NCI-H2227 treated with DMSO at 0.1 percent for 48 hours (cell line): ENCODE measurements around the gene TBC1D21.

Experiments used
- DNase-seq: peaks from one replicate; lab custom pipeline; 2025; lab: John Stamatoyannopoulos, UW

Gene TBC1D21

GRCh38 chr15:73858062-73858461 lies 15.3 kb upstream of the TBC1D21 start:
- no peak for DNase-seq

GRCh38 chr15:73862276-73862675 lies 11.1 kb upstream of the TBC1D21 start:
- no peak for DNase-seq

- DNase-seq: no peak
Measured at GRCh38 chr15:73865379-73865778, 8.0 kb upstream of the TBC1D21 start.

- DNase-seq: no peak
Measured at GRCh38 chr15:73865904-73866303, 7.5 kb upstream of the TBC1D21 start.

GRCh38 chr15:73866481-73866880 lies 6.9 kb upstream of the TBC1D21 start:
- no peak for DNase-seq

GRCh38 chr15:73866881-73867410 lies 6.4 kb upstream of the TBC1D21 start:
- DNase-seq: no peak

GRCh38 chr15:73867426-73867825 lies 5.9 kb upstream of the TBC1D21 start:
- DNase-seq: no peak

GRCh38 chr15:73867956-73868355 lies 5.4 kb upstream of the TBC1D21 start:
- DNase-seq: no peak

- no peak for DNase-seq
Measured at GRCh38 chr15:73869216-73869995, 4.0 kb upstream of the TBC1D21 start.

- no peak for DNase-seq
Measured at GRCh38 chr15:73870700-73871408, 2.5 kb upstream of the TBC1D21 start.

GRCh38 chr15:73872346-73872745 lies 1.0 kb upstream of the TBC1D21 start:
- no peak for DNase-seq

- DNase-seq: no peak
Measured at GRCh38 chr15:73873889-73874511, 636 bp downstream of the TBC1D21 start.

GRCh38 chr15:73879426-73879825 lies 6.1 kb downstream of the TBC1D21 start:
- no peak for DNase-seq

- no peak for DNase-seq
Measured at GRCh38 chr15:73881579-73882320, 8.4 kb downstream of the TBC1D21 start.

- DNase-seq: no peak
Measured at GRCh38 chr15:73882761-73883419, 9.5 kb downstream of the TBC1D21 start.

- DNase-seq: no peak
Measured at GRCh38 chr15:73884159-73884558, 10.8 kb downstream of the TBC1D21 start.

GRCh38 chr15:73885954-73886700 lies 12.8 kb downstream of the TBC1D21 start:
- DNase-seq: no peak

- DNase-seq: no peak
Measured at GRCh38 chr15:73886717-73887345, 13.5 kb downstream of the TBC1D21 start.

GRCh38 chr15:73887481-73887880 lies 14.1 kb downstream of the TBC1D21 start:
- DNase-seq: no peak
